Stimulated activated CD8-positive, alpha-beta memory T cell treated with anti-CD3 and anti-CD28 coated beads, Interleukin-15, amount 100 ng/mL, for 48 hours (primary cell): ENCODE results near the gene ZFP62.
"Not testable (repeated sequence)": the region's sequence is repeated elsewhere in the genome, so short reads cannot be mapped to it uniquely, and the experiment has no call there.

Experiments
- DNase-seq, 2 donors: peaks; one replicate each; pipeline ENCODE4 v3.0.0-alpha.2; 2020; ENCODE audit warnings: low read depth in 2 of 2

Gene ZFP62

GRCh38 chr5:180830253-180831138, 30.6 kb downstream of the ZFP62 start:
- DNase-seq = peak in 1 of 2 donors; percentile 56

- no peak for DNase-seq
These were observed 31.4 kb downstream of the ZFP62 start for GRCh38 chr5:180829726-180830125.

- not testable (repeated sequence) for DNase-seq
These were observed 32.1 kb downstream of the ZFP62 start for GRCh38 chr5:180828756-180829531.

- DNase-seq = not testable (repeated sequence)
These were observed 33.7 kb downstream of the ZFP62 start for GRCh38 chr5:180827374-180827773.

- peak in 1 of 2 donors; percentile 55 for DNase-seq
These were observed 35.1 kb downstream of the ZFP62 start for GRCh38 chr5:180825768-180826525.

- no peak for DNase-seq
These were observed 36.2 kb downstream of the ZFP62 start for GRCh38 chr5:180824630-180825476.

GRCh38 chr5:180823940-180824629, 37.0 kb downstream of the ZFP62 start:
- DNase-seq = no peak

- DNase-seq = no peak
These were observed 37.7 kb downstream of the ZFP62 start for GRCh38 chr5:180823346-180823745.

- no peak for DNase-seq
These were observed 39.5 kb downstream of the ZFP62 start for GRCh38 chr5:180821538-180821937.

- DNase-seq = no peak
These were observed 40.2 kb downstream of the ZFP62 start for GRCh38 chr5:180820788-180821321.

GRCh38 chr5:180818677-180819341, 42.3 kb downstream of the ZFP62 start:
- DNase-seq = no peak

GRCh38 chr5:180817893-180818674, 43.0 kb downstream of the ZFP62 start:
- no peak for DNase-seq

GRCh38 chr5:180816608-180817534, 44.2 kb downstream of the ZFP62 start:
- DNase-seq = no peak

- no peak for DNase-seq
These were observed 45.7 kb downstream of the ZFP62 start for GRCh38 chr5:180815293-180815917.

GRCh38 chr5:180813420-180813819, 47.7 kb downstream of the ZFP62 start:
- DNase-seq = no peak

- no peak for DNase-seq
These were observed 49.4 kb downstream of the ZFP62 start for GRCh38 chr5:180811623-180812124.
